NCI-H187 (cell line): Measurements from ENCODE around the gene MFAP3L.

ENCODE experiments used
- DNase-seq, 2 experiments: peaks; one replicate each; lab custom pipeline; 2025; lab: John Stamatoyannopoulos, UW

Gene MFAP3L

DNA sequence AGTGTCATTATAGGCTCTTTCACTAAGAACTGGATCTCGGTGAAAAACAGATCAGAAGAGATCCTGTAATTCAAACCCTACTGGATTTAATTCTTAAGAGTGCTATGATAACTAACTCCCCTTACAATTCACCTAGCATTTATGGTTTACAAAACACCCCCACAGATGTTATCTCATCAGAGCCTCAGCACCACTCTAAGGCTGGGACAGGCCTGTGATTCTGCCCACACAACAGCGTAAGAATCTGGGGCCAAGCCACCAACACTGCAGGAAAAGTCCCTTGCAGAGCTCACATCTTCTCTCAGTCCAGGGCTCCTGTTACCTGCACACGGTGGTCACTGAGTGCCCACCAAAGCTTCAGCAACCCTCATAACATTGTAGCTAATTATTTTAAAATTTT, 8.9 kb downstream of the MFAP3L start:
- DNase-seq = no peak

DNA sequence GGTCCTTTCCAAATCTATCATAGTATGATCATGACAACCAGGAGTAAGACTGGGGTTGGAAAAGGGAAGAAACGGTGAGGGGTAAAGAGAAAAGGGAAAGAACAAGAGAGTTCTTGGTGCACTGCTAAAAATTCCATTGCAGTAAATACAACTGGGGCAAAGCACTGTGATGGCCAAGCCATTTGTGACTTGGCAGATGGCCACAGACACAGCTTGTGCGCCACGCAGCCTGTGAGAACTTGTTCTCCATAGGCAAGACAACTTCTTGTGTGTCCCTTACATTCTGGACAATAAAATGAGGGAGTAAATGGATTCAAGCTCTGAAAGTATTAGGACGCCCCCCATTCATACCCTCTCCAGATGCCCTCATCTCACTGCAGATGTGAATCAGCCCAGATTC, 10.9 kb downstream of the MFAP3L start:
- DNase-seq = no peak

DNA sequence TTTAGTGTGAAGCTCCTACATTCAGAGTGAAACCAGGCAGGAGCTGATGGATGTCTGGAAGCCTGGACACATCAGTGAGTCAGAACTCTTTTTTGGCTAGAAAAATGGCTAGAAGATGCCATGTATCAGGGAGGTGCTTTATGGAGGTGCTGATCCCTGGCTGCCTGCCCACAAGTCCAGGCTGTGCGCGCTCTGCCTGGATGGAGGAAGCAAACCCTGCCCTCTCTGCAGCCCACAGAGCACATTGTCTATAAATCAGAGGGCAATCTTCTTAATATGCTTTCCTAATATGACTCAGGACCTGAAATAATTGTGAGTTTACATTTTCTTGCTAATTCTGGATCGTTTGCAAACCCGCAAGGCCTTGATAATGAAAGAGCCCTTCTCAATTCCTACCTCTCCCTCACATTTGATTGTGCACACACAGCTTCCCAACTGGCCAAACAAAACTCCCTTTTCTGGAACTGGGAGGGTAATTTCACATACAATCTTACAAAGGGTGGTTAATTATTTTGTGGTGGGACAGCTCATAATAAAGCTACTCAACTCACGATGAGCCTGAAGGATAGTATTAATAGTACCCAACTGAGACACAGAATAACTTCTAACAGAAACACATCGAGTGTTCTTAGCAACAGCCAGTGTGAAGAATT, 11.7 kb downstream of the MFAP3L start:
- no peak for DNase-seq

DNA sequence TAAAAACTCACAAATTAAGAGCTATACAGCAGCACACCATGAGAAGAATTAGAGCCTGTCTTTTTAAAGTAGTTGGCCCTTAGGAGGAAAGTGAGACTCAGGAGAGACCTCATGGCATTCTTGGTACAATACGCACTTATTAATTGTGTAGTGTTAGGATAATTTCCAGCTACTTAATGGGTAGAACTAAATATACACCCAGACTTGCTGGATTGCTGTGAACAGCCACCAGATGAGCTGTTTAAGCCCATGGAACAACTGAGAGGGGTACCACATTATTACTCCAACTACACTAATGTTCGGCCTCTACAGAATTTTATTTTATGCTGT, 13.6 kb downstream of the MFAP3L start:
- no peak for DNase-seq

DNA sequence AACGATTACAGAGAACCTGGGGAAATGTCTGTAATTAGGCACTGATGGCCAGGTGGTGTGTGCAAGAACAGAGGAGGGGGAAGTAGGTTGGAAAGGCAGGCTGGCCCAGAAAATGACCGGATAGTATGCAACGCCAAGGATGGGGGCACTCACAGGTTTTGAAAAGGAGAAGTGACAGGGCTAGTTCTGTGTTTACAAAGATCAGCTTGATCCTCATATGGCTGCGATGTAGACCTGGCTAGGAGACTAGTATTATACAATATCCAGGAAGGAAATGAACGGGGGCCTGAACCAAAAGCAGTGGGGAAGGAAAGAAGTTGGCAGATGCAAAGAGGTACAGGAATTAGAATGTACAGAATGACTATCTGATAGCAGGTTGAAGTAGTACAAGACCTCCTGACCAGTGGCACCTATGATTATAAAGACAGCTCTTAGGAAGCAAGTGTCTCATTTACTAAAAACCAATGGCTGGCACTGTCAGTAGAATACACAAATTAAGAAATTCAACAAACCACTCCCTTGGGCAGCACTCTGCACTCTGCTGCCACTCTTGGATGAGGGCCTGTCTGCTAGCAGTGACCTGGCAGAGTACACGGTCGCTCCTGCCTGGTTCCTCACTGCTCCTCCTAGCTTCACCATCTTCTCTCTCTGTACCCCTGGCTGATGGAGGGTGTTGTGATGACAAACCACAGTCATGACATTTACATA, 14.1 kb downstream of the MFAP3L start:
- DNase-seq = no peak

DNA sequence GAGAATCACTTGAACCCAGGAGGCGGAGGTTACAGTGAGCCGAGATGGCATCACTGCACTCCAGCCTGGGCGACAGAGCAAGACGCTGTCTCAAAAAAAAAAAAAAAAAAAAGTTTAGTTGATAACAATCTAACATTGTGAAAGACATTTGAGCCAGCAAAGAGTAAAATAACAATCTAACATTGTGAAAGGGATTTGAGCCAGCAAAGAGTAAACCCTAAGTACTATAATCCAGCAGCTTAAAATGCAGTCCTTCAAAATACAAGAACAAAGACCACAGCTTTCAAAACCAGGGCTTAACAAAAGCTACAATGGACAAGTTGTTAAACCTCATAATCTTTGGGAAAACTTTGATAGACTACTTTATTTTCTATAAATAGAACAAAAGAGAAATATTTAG, 16.9 kb downstream of the MFAP3L start:
- DNase-seq = no peak

DNA sequence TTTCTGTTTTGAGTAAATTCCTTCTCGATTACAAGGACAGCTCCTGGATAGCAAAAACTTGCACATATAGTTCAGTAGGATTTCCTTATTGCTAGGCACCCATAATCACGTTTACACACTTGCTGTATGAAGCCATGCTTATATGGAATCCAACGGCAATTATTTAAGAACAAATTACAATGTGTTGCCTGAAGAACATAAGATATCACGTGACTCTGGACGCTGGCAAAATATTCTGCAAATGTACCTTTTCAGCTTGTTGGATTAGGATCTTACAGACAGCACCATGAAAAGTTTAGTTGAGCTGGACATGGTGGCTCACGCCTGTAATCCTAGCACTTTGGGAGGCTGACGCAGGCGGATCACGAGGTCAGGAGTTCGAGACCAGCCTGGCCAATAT, 17.4 kb downstream of the MFAP3L start:
- no peak for DNase-seq

DNA sequence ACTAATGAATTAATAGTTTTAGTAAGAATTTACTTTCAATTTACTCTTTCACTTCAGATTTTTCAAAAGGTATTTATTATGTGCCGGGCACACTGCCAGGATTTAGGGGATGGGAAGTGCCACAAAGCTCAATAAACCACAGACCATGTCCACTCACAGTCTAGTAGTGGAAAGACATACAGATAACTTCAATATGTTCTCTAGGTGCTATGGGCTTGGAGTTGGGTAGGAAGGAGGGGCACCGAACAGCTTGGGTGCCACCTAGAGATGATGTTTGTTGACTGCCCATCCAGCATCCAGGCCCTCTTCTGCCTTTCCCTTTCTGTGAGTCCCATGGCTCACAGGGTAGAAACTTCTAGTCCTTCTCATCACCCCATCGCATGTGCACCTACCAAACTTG, 17.8 kb downstream of the MFAP3L start:
- DNase-seq = no peak

DNA sequence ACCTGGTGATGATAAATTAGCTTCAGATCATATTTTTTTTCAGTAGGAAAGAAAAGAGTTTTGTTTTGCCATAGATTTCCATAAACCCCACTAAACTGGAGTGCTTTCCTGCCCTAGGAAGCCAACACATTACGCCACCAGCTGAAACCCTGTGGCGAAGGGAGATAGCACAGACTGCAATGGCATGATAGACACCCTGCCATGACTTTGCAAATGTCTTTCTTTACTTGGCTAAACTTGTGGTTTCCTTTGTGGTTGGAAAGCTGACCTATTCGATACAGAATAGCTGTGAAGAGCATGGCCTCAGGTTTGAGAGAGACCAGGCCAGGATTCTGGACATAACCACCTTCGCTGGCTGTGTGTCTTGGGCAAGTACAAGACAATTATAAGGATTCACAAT, 19.1 kb downstream of the MFAP3L start:
- no peak for DNase-seq

DNA sequence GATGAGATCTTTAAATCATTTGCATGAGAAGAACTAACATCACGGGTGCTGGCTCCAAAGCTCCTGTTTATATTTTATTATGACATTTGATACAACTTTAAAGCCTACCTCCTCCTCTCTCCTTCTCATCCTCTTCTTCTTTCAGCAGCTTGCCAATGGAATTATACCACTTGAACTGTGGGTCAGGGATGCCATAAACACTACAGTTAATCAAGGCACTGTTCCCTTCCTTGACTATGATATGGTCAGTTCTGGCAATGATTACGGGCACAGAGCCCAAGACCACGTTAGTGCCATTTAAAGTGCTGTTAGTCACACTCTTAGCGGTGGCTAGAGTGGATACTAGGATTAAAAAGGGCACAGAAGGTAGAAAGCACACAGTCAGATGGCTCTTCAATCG, 20.7 kb downstream of the MFAP3L start:
- peak; percentile 52 to 63 for DNase-seq

DNA sequence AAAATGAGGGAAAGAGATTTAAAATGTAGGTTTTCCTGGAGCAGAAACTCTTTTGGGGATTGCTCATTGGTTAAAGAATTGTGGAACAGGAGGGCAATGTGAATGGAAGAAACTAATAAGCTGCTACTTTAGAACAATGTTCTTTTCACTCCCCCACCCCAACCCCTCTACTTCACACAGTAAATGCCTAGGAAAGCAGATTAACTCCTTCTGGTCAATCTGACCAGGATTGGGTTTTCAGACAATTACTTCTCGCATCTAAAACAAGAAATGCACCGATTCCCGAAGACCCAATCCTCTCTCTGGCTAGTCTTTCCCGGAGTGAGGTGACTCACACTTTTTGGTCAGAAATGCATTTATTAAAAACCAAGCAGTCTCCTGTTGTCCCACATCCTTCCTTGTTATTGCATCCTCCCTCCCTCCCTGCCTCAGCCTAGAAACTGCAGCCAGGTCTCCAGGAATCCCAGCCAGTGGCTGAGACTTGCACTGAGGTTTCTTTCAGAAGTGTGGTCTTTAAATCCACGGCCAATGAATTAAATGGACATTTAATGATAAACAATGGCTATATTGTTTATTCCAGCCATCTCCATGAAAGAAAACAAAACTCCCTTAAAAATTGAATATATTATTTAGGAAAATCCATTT, 21.4 kb downstream of the MFAP3L start:
- no peak for DNase-seq

DNA sequence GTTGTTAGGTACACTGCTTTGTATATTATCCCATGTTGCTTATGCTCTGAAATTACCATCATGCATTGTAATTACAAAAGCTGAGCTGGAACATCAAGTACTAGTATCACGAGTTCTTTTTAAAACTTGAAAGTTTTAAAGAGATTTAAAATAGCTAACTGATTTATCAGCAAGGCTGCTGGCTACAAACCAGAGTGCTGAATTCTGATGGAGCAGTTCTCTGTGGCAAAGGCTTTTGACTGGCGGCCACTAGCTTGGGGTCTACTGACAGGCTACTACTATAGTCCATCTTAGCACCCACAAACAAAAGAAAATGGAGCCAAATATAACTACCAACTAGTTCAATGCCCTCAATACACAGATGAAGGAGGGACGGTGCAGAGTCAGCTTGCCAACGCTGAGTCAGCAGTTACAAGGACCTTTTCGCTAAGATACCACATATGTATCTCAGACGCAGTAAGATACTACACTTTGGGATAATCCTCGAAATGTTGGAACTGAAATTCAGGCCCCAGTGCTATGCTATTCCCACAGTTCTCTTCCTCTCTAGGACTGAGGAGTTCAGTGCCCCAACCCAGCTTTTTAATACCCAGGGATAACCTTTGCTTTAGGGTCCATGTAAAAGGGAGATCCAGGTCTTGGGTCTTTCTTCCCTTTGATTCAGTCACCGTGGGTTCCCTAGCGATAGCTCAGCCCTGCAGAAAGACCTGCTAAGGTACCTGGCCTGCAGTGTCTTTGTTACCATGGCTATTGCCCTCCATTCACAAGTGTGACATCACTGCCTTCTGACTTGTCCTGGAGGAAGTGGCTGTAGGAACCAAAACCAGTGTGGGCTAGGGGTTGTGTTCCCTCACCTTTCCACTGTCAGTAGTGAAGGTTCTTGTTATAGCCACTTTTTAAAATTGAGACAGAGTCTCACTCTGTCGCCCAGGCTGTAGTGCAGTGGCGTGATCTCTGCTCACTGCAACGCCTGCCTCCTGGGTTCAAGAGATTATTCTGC, 22.8 kb downstream of the MFAP3L start:
- DNase-seq = no peak

DNA sequence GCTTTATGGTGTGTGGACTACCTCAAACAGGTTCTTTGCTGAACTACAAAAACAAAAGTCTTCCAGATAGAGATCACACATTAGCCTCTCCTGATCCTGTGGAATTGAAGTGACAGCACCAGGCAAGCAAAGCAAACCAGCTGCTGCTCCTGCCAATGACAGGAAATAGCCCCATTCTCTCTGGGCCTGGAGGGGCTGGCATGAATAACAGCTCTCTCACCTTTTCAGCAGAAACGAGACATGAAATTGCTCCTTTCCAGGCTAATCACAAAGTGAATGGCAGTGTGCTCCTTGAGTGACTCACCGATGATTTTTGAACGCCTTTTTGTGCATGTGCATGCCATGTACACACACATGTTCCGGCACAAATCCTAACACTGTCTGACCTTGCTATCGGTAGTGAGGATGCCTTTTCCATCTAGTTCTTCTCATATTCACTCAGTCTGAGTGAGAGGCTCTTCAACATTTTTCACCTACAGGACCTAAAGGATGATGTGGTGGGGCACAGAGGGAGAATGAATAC, 24.4 kb downstream of the MFAP3L start:
- no peak for DNase-seq

DNA sequence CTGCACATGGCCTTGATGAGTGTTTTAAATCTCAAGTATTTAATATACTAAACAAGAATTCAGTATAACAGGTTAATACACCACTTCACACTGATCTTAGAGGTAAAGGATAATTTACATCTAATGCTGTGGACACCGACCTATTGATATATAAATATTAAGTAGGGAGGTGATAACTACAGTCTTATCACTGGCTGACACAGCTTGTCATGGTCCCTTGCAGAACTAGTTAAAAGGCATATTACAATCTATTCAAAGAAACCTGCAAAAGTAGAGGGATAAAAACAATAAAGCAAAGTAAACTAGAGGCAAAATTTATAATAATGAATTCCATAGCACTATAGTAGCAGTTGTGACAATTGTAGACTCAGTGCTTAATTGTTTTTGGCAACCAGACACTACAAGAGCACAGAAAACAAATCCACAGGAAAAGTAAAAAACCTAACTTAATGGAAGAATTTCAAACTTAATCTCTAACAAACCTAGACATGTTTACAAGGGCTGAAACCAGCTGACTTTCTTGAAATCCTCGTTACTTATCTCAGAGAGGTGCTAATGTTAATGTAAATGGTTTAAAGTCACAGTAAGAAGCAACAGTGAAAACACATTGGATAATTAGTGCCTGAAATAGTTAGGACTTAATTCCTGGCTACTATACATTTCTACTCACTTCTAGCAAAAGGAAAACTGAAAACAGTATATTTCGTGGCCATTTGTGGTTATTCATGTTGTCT, 25.0 kb downstream of the MFAP3L start:
- no peak for DNase-seq

DNA sequence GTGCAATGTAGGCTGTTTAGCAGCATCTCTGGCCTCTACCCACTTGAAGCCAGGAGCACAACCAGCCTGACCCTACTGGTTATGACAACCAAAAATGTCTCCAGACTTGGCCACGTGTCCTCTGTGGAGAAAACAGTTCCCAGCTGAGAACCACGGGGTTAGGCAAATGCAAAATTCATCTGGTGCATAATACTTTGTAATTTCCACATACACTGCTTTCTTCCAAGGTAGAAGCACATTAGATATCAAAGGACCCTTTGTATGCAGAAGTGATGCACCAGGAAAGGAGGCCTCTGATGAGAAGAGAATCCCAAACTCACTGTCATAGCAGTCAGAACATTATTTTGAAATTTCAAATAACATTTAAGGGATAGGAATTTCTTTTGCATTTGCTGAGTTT, 26.3 kb downstream of the MFAP3L start:
- DNase-seq = no peak

DNA sequence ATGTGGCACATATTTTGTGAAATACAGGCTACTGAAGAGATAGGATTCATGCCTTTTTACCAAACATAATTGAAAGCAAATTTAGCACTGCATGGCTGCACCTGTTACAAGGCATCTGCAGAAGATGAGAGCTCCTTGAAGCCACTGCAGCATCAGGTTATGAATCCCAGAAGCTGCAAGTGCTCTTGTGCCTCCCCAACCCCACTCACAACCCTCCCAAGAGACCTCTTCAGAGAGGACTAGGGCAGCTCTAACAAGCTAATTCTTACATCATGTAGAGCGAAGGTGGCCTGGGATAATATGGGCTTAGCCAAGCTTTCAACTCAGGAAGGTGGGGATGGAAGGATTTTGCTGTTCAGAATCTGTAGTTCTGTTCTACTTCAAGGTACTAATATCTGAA, 27.2 kb downstream of the MFAP3L start:
- peak; percentile 85 to 92 for DNase-seq

DNA sequence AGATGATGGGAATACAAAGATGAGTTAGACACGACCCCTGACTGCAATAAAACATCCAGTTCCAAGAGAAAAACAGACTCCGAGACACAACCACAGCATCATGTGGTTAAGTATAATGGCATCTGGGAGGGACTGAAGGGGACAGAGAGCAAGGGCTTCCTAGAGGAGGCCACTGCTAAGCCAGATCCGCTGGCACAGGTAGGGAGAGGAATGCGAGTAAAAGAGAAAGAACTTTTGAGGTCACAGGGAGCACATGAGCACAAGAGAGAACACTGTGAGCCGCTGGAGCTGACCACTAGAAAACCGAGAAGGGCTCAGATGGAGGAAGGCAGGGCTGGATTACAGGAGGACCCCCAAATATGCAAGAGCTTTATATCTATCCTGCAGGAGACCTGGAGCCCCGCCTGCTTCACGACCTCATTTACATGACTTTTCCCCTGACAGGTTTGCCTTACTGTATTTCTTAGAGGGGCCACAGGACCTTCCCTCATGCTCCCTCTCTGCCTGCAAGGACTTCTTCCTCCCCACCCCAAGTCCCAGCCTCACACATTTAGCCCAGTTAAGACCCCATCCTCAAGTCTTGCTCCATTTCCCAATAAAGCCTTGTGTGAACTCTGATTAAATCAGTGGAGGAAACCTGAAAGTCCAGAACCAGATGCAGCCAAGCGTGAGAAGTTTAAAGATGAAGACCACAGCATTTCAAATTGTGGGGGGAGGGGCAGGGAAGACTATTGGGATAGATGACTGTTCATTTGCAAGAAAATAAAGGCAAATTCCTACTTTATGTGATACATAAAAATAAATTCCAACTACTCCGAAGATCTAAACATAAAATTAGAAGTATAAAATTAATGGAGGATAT, 29.6 kb downstream of the MFAP3L start:
- DNase-seq = no peak

DNA sequence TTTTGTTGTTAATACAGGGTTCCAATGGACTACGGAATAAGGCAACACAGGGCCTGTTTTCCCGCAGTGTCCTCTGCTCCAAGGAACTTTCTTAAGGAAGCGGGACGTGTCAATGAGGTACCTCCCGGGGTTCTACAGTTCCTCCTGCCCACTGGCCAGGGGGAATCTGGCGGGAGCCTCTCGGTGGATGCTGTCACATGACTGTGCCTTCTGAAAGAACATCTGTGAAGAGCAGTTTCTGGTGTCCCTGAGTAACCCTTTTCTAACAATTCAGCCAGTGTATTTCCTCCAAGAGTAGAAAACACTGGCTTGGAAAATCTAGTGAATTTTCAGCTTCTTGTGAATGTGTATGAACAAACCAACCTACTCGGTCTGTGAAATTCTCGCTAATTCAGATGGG, 32.7 kb downstream of the MFAP3L start:
- DNase-seq = no peak

DNA sequence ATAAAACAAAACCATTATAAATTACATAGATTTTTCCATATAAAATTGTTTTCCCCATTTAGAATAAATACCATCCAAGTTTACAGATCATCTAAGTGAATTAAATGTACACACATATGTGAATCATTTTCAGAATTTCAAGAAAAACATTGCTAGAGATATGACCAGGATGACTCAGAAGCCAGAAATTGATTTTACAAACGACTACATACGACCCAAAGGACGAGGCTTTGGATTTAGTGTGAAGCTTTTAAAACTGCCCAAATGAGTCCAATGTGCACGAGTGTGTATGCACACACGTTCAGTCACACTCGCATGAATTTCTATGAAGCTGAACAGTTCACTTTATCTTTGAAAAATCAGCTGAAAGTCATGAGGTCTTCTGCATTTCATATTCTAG, 37.9 kb downstream of the MFAP3L start:
- DNase-seq = no peak
